NOMO-1 treated with dmso at 0.1 percent for 144 hours (cell line): ENCODE results near the gene RTP5.
"Not testable (repeated sequence)": the region's sequence is repeated elsewhere in the genome, so short reads cannot be mapped to it uniquely, and the experiment has no call there.

ENCODE experiments used
- DNase-seq: peaks from one replicate; lab custom pipeline; 2025; ENCODE audit not compliant: unreplicated experiment; lab: John Stamatoyannopoulos, UW

RTP5 gene

DNA sequence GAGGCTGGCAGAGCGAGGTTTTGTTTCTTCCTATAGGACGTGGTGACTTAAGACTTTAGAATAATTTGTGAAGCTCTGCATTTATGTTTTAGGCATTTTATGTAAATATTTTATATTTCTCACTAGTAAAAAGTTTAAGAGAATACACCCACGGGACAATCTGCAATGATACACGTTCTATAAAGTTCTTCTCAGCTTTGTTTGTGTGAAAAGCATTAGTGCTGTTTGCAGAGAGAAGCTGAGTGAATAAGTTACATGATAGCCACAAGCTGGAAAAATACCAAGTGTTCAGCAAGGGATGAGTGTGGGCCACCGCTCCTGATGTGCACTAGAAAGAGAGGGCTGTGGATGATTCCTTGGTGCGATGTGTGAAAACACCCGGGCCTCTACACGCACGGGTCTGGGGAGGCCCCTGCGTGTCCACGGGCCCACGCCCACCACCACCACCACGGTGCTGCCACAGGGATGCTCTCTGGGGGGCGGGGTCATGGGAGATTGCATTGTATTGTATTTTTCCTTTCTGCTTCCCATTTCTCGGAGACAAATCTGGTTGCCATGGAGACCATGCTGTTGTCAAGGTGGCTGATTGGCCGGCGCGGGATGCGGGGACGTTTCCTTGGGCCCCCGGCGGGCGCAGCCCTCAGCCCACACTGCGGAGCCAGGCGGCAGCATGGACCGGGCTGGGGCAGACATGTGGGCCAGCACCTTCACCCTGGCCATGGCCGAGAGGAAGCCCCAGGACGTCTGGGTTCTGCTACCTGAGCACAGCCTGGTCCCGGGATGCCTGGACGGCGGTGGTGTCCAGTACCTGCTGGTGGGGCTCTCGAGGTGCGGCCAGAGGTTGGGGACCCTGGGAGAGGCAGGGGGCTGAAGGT is at the start of gene RTP5:
Gene RTP5, plus strand, starts transcription at position 643 of the 875 bp plus-strand sequence. Its CDS starts 28 bp downstream, at position 671.
- DNase-seq = no peak

DNA sequence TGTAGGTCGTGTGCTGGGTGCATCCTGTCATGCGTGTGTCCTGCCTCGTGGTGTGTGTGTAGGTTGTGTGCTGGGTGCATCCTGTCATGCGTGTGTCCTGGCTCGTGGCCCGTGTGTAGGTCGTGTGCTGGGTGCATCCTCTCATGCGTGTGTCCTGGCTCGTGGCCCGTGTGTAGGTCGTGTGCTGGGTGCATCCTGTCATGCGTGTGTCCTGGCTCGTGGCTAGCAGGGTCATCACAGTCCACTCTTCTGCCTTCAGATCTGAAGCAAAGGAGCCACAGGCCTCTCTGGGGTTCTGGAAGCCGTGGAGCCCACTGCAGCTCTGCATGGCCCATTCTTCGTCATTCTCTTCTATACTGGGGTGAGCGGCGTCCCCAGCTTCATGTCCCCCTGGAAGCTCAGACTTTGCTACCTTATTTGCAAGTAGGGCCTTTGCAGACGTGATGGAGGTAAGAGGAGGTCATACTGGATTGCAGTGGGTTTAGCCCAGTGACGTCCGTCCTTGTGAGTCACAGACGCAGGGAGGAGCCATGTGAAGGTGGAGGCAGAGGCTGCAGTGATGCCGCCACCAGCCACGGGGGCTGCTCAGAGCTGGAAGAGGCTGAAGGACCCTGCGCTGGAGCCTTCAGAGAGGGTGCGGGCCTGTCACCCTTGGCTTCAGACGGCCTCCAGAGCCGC is 49.4 kb upstream of the RTP5 start:
- DNase-seq = not testable (repeated sequence)

DNA sequence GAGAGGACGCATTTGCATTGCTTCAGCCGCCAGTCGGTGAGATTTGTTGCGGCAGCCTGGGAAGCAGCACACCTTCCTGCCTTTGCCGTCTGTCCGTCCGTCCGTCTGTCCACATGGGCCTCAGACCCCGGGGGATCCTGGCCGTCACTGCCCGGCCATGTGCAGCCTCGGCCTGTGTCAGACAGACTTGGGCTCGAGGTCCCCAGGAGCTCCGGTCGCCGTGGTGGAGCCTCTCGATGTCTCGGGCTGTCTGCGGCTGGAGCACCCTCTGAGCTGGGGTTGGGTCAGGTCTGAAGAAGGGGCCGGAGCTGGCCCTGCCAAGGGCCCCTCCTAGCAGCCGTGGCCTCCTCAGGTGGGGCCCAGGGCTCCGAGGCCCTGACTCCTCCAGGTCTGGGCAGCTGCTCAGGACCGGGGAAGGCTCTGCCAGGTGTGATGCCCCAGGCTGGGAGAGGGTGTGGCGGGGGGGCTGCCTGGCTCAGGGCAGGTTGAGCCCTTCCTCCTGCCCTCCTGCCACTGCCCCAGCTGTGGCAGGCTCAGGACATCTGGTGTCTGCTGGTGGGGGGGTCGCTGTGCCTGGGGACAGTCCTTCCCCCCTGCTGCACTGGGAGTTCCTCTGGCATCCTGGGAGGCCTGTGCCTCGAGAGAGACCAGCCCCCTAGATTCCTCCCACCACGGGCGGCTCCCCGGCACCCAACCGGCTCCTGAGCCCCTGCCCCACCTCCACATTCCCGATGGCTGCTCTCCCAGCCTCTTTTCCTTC is 48.7 kb upstream of the RTP5 start:
- DNase-seq = no peak

DNA sequence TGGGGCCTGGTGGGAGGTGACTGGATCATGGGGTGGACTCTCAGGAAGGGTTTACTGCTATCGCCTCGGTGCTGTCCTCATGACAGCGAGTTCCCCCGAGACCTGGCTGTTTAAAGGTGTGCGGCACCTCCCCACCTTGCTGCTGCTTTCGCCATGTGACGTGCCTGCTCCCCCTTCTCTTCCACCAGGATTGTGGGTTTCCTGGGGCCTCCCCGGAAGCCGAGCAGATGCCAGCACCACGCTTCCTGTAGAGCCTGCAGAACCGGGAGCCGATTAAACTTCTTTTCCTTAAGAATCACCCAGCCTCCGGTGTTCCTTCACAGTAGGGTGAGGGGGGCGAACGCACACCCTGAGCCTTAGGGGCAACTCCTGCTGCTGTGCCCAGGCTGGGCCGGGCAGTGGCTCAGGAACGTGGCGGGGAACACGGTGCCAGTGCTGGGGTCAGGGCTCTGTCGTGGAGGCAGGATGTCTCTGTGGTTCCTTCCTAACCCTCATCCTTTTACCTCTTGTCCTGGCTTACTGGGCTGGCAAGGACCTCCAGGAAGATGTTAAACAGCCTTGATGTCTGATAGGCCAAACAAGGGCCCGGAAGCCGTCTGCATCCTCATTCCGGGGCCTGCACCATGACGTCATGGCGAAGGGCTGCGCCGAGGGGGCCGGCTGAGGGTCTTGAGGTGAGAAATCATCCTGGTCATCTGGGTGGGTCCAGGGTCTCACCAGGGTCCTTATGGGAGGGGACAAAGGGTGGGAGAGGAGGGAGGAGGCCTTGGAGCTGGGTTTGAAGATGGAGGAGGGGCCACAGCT is 47.9 kb upstream of the RTP5 start:
- DNase-seq = no peak

DNA sequence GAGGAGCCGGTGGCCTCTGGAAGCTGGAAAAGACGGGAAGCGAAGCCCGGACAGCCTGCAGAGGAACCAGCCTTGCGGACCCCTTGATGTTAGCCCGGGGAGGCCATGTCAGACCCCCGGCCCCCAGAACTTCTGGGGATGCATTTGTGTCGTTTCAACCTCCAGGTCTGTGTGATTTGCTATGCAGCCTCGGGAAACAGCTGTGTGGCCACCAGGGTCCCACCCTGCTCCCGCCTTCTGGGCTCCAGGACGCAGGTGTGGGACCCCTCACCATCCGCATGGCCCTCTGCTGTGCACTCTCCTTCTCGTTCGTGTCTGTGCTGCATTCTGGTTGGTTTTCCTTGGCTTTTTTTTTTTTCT is 47.3 kb upstream of the RTP5 start:
- DNase-seq = no peak

DNA sequence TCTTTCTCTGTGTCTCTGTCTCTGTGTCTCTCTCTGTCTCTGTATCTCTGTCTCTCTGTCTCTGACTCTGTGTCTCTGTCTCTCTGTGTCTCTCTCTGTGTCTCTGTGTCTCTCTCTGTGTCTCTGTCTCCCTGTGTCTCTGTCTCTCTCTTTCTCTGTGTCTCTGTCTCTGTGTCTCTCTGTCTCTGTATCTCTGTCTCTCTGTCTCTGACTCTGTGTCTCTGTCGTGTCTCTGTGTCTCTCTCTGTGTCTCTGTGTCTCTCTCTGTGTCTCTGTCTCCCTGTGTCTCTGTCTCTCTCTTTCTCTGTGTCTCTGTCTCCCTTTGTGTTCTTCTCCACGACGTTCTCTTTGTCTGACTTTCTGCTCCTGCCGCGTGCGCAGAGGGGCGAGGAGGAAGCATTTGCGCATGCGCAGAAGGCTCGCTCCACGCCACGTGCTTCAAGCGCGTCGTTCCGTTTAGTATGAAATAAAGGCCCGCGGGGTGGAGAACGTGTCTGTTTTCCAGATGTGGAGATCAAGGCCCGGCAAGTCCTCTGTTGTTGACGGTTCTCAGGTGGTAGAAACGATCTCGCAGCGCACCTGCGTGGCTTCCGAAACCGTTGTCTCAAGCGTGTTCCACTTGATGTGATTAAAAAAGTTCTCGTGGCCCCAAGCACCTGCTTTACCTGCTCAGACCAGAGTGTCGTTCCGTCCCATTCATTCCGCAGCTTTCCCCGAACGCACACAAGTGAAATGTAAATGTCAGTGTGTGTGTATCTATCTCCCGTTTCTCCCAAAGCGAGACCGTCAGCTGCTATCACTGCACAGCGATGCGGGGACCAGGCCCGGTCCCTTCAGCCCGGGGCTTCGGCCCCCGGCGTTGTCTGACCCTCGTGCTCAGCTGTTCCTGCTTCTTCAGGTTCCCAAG is 45.7 kb upstream of the RTP5 start:
- not testable (repeated sequence) for DNase-seq

DNA sequence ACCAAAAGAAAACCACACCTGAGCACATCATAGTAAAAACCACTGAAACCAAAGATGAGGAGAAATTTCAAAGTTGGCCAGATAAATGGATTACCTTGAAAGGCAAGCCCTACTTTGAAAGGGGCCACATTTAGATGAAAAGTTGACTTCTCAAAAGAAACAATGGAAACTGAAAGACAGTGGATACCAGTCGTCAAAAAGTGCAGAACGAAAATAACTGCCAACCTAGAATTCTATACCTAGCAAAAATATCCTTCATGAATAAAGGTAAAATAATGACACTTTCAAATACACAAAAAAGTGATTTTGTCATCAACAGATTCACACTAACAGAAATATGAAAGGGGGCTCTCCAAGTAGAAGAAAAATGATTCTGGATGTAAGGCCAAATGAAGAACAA is 42.1 kb upstream of the RTP5 start:
- no peak for DNase-seq

DNA sequence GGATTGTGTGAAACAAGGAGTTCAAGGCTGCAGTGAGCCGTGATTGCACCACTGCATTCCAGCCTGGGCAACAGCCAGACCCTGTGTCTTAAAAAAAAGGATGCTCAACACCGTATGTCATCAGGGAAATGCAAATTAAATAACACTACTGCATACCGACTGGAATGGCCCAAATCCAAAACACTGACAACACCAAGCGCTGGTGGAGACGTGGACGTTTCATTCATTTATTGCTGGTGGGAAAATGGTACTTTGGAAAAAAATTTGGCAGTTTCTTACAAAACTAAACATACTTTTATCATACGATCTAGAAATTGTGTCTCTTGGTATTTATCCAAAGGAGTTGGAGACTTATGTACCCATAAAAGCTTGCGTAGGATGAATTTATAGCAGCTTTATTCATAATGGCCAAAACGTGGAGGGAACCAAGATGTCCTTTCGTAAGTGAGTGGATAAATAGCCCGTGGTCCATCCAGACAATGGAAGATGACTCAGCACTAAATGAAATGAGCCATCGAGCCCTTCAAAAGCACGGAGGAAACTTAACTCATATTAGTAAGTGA is 36.3 kb upstream of the RTP5 start:
- no peak for DNase-seq

DNA sequence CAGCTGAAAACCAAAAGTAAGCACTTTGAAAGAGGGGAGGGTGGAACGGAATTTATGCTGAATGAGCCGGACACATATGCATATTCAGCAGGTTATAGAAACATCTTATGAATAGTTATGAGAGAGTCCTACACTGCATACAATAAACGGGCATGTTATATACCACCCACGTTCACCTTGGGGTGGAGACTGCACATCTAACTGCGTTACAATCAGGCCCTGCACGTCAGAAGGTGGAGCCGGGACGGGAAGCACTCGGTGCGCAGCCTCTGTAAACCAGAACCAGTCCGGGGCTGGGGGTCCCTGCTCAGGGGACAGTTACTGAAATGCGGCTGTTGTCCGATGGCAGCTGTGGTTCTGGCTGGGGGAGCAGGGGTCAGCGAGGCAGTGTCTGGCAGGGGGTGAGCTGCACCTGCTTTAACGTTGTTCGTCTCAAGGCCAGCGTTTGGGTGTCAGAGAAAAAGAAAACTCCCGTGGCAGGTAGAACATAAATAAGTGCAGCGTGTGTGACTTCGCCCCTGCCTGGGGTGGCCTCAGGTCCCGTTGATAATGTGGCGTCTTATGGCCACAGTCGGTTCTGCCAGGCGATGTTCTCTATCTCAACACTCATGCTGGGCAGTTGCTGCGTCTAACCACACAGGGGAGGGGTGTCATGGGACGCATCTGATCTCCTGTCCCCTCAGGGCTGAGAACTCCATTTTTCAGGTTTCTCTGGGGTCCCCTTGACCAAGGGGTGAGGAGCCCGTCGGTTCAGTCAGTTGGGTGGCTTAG is 35.6 kb upstream of the RTP5 start:
- DNase-seq = not testable (repeated sequence)

DNA sequence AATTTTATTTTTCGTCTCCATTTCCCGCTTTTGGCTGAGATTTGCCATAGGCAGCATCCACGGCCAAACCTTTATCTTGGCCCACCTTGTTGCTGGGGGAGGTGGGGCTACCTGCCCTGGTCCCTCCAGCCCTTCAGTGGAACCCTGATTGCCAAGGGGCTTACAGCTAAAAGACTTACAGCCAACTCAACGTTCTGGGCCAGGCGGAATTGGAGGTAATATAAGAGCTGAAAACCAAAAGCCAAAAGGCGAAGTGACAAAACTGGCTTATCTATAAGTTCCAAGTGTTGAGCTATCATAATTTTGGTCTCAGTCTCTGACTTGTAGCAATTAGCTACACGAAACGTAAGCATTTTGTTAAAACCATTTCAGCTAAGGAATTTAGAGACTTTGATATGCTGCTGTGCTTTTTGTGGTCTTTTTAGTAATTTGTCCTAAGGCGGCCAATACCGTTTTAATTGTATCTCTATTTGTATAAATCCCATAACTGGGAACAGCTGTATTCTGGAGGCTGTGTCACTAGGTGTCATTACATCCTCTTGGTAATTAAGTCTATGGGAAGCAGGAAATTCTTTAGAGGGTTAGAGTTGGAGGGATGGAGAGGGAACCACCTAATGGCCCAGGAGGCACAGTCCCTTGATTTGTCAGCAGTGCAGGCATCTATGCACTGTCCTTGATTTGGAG is 34.9 kb upstream of the RTP5 start:
- DNase-seq = no peak

DNA sequence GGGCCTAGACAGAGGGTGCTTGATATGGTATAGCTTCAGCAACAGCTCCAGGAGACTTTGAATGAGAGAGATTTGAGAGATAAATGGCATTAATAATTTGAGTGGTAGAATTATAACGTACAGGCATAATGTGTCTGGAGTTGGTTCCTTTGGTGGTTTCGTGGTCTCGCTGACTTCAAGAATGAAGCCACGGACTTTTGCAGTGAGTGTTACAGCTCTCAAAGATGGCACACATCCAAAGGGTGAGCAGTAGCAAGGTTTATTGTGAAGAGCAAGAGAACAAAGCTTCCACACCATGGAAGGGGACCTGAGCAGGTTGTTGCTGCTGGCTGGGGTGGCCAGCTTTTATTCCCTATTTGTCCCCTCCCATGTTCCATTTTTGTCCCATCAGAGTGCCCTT is 33.9 kb upstream of the RTP5 start:
- no peak for DNase-seq

DNA sequence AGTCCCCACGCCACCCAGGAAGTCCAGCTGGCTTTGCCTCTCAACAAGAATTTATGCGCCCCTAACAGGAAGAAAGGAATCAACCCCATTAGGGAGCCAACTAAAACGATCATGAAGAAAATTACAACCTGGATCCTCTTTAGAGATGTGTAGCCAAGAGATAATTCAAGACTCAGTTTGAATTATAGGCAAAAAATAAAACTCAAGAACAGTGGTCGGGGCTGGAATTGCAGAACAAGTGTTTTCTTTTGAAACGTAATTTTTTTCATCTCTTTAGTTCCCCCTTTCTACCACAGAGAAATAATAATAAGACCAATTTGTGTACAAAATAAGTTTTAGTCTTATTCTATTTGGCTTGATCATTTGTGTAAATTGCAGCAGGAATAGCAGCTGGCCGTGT is 33.2 kb upstream of the RTP5 start:
- DNase-seq = no peak

DNA sequence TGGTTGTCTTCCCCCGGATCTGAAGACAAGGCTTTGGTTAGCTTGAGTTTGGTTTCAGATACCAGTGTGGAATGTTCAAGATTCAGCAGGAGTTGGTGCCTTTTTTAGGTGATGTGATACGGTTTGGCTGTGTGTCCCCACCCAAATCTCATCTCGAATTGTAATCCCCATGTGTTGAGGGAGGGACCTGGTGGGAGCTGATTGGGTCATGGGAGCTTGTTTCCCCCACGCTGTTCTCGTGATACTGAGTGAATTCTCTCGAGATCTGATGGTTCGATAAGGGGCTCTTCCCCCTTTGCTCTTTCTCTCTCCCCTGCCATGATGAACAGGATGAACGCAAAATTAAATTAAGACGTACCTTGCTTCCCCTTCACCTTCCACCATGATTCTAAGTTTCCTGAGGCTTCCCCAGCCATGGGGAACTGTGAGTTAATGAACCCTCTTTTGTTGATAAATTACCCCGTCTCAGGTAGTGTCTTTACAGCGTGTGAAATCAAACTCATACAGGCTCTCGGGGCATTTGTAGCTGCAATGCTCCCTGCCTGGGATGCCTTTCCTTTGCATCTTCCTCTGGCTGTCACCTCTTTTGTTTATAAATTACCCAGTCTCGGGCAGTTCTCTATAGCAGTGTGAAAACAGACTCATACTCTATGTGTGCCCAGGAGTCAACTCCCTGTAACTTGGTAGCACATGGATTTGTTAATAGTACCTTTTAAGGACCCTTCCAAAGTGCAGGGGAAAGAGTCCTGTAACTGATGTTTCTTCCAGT is 32.1 kb upstream of the RTP5 start:
- DNase-seq = no peak

DNA sequence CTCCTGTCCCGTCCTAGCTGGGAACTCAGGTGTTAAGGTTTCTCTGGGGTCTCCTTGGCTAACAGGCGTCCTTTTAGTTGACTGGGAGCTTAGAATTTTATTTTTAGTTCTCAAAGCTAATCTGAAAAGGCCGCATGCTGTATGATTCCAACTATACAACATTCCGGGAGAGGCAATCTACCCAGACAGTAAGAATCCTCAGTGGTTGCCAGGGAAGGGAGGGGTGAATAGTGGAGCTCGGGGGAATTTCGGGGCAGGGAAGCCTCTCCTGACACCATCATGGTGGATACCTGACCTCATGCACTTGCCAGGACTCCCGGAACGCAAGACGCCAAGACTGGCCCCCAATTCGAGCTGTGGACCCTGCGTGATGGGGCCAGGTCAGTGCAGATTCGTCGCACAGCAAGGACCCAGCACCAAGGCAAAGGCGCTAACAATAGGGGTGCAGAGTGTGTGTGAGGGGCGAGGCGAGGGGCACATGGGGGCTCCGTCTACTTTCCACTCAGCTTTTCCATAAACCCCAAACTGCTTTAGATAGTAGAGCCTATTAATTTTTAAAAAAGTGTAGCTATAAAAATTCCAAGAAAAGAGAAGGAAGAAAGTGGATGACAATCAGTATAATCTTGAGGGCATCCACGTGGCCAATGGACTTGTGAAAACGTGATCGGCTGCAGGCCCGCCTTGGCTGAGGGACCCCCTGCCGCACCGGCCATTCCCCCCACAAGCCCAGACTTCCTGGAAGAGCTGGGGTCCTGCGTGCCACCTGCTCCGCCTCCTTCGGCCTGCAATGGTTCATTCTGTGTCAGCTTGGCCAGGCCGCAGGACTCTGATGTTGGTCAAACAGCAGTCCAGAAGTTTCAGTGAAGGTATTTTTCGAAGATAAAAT is 28.1 kb upstream of the RTP5 start:
- DNase-seq = no peak

DNA sequence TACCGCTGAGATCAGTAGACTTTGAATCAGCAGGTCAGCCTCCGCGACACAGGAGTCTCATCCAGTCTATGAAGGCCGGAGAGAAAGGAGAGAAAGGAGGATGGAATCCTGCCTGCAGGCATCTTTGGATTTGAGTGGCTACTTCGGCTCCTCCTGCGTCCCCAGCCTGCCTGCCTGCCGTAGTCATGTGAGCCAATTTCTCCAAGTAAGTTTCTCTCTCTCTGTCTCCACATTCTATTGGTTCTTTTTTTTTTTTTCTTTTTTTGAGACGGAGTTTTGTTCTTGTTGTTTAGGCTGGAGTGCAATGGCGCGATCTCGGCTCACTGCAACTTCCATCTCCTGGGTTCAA is 27.5 kb upstream of the RTP5 start:
- DNase-seq = no peak

DNA sequence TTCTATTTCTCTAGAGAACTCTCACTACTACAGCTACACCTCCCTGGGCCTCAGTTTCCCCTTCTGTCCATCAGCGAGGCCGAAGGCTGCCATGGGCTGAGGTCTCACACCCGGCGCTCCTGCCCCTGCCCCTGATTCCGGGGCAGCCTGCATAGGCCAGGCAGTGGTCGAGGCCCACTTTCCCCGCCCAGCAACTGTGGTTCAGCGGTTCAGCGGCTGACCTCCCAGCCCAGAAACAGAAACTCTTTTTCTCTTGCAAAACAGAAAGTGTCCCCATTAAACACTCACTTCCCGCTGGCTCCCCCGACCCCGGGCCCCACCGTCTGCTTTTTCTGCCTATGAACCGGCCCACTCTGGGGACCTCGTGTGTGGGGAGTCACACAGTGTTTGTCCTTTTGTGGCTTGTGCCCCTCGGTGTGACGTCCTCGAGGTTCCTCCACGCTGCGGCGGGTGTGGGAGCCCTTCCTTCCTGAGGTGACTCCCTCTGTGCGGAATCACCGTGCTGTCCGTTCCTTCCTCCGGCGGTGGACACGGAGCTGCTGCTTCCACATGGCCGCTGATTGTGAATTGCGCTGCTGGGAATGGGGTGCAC is 26.8 kb upstream of the RTP5 start:
- peak; percentile 84 for DNase-seq
